ACHN (cell line): ENCODE measurements around the gene PTCD3.

ENCODE experiments used
- DNase-seq: peaks from one replicate; pipeline ENCODE4 v3.0.0-alpha.2; 2015
- in situ Hi-C: cut with HindIII; loops from 2 replicates; pipeline ENCODE4 v1.10.0; 2017; ENCODE audit warnings: low sequenced_read_pairs, low pct_ligation_motif_present, low pct_unique_long_range_greater_than_20kb

Gene PTCD3

GRCh38 chr2:86138736-86139625, 32.9 kb downstream of the PTCD3 start:
- in situ Hi-C loops, result no loop called here
- DNase-seq, result no peak

- in situ Hi-C loops, result no loop called here
- DNase-seq, result no peak
These were observed 33.9 kb downstream of the PTCD3 start for GRCh38 chr2:86139981-86140380.

GRCh38 chr2:86140969-86141392, 34.9 kb downstream of the PTCD3 start:
- DNase-seq, result no peak
- in situ Hi-C loops, result no loop called here

GRCh38 chr2:86142436-86143257, 36.6 kb downstream of the PTCD3 start:
- in situ Hi-C loops, result no loop called here
- no peak for DNase-seq

- in situ Hi-C loops, result no loop called here
- no peak for DNase-seq
These were observed 37.3 kb downstream of the PTCD3 start for GRCh38 chr2:86143307-86143706.

GRCh38 chr2:86143926-86144685, 38.1 kb downstream of the PTCD3 start:
- in situ Hi-C loops, result no loop called here
- no peak for DNase-seq

GRCh38 chr2:86147793-86148192, 41.8 kb downstream of the PTCD3 start:
- DNase-seq, result no peak
- in situ Hi-C loops, result no loop called here

GRCh38 chr2:86150502-86150901, 44.5 kb downstream of the PTCD3 start:
- in situ Hi-C loops, result no loop called here
- no peak for DNase-seq

- DNase-seq, result no peak
- in situ Hi-C loops, result no loop called here
These were observed 51.0 kb downstream of the PTCD3 start for GRCh38 chr2:86157009-86157556.

- in situ Hi-C loops, result no loop called here
- no peak for DNase-seq
These were observed 52.3 kb downstream of the PTCD3 start for GRCh38 chr2:86158286-86158685.

GRCh38 chr2:86160156-86160952, 54.3 kb downstream of the PTCD3 start:
- in situ Hi-C loops, result no loop called here
- no peak for DNase-seq

GRCh38 chr2:86170449-86170848, 64.4 kb downstream of the PTCD3 start:
- in situ Hi-C loops, result no loop called here
- no peak for DNase-seq

GRCh38 chr2:86171295-86171694, 65.3 kb downstream of the PTCD3 start:
- no peak for DNase-seq
- in situ Hi-C loops, result no loop called here

GRCh38 chr2:86172610-86173009, 66.6 kb downstream of the PTCD3 start:
- no peak for DNase-seq
- in situ Hi-C loops, result no loop called here

- in situ Hi-C loops, result no loop called here
- no peak for DNase-seq
These were observed 68.4 kb downstream of the PTCD3 start for GRCh38 chr2:86174445-86174844.

- in situ Hi-C loops, result no loop called here
- no peak for DNase-seq
These were observed 69.8 kb downstream of the PTCD3 start for GRCh38 chr2:86175828-86176227.

GRCh38 chr2:86176597-86176996, 70.6 kb downstream of the PTCD3 start:
- in situ Hi-C loops, result no loop called here

More at GRCh38 chr2:86176597-86176996, 70.6 kb downstream of the PTCD3 start:
- DNase-seq, result no peak
